MM.1S (cell line): Measurements from ENCODE around the gene ATF5.

Source experiments
- CTCF ChIP-seq: fragments of 300-600 bp; sonication (generic); IDR thresholded peaks from 2 replicates; pipeline ENCODE4 v1.5.1; 2016; ENCODE audit warnings: antibody characterized with exemption, low read length, mixed read lengths
- EZH2 ChIP-seq: fragments of 300-600 bp; sonication (generic); optimal IDR thresholded peaks from 2 replicates; pipeline ENCODE3; 2017; ENCODE audit warnings: low read depth, mild to moderate bottlenecking, antibody characterized with exemption, low read length, mixed read lengths
- EZH2phosphoT487 ChIP-seq: fragments of 300-600 bp; sonication (generic); IDR thresholded peaks from 2 replicates; pipeline ENCODE4 v1.6.1; 2018; ENCODE audit warnings: antibody characterized with exemption, low read length

GRCh38 chr19:49912965-49913685 lies 15.9 kb upstream of the ATF5 start:
- TF ChIP-seq CTCF (no peak), EZH2phosphoT487 (no peak), EZH2 (no peak)
